Measurements from ENCODE around the gene FXYD4.

- TF ChIP-seq CTCF (conservative IDR thresholded peaks at IDR 0.05) (no peak), ZFX (IDR thresholded peaks at IDR 0.05) (no peak)
Observed at GRCh38 chr10:43415544-43415943, 44.1 kb downstream of the FXYD4 start.

Measured in C4-2B (cell line).